GM12878 (cell line): ENCODE measurements around the gene SPRED3. TPM values are rescaled to one million over a fixed set of nuclear protein-coding genes. Genes with fewer than 3 reads are reported as not detected.

Experiments used
- ATAC-seq: fragments of 200-7000 bp; cut with Tn5 transposase; 3 replicates; pipeline ENCODE4 v1.9.1; 2020; ENCODE audit warnings: mild to moderate bottlenecking, moderate library complexity
- BruUV-seq: library from RNA; stranded (reverse); fragments of 400-500 nt; replicated peaks from 2 replicates; lab custom pipeline; 2021; lab: Mats Ljungman, UMichigan
- CTCF ChIA-PET: fragments of 300-600 bp; sonication (Branson Sonifier 250); formaldehyde crosslinking; extraction: SDS; loops from one replicate; lab custom pipeline; 2021; ENCODE audit warnings: inconsistent platforms; lab: Yijun Ruan, JAX
- POLR2A ChIA-PET: fragments of 350-600 bp; formaldehyde crosslinking; extraction: SDS; loops from one replicate; lab custom pipeline; 2021; ENCODE audit warnings: inconsistent platforms; lab: Charles Lee
- RAD21 ChIA-PET: fragments of 300-600 bp; sonication (Branson Sonifier 250); formaldehyde crosslinking; loops from one replicate; lab custom pipeline; 2023; ENCODE audit warnings: antibody characterized with exemption; ENCODE audit not compliant: unreplicated experiment; lab: Charles Lee
- SMC1A ChIA-PET: fragments of 300-600 bp; sonication (Branson Sonifier 250); formaldehyde crosslinking; loops from one replicate; lab custom pipeline; 2023; ENCODE audit not compliant: unreplicated experiment, uncharacterized antibody; lab: Charles Lee
- DNase-seq: peaks from one replicate; pipeline ENCODE4 v3.0.0-alpha.2; 2011; ENCODE audit warnings: low read depth, low spot score
- FAIRE-seq: peaks from 3 replicates; lab custom pipeline; 2011; peaks lifted over from hg19 to GRCh38; lab: Jason Lieb, UNC
- H2AFZ ChIP-seq: 2 replicates; pipeline ENCODE4 v1.6.0; 2011; ENCODE audit warnings: low read depth, low read length, control low read depth; ENCODE audit not compliant: control insufficient read depth
- H3K27ac ChIP-seq: 2 replicates; pipeline ENCODE4 v1.5.1; 2011; ENCODE audit warnings: control low read depth; ENCODE audit not compliant: control insufficient read depth, insufficient read depth
- H3K27me3 ChIP-seq, 2 experiments: replicated peaks in 1 of 2; 2 replicates each; pipeline versions ENCODE4 v1.6.0 to v1.6.1; 2011; ENCODE audit warnings: low read length in 1 of 2; ENCODE audit not compliant: control insufficient read depth in 2 of 2, insufficient read depth in 2 of 2
- H3K36me3 ChIP-seq, 2 experiments: 2 replicates each; pipeline ENCODE4 v1.5.1; 2011; ENCODE audit warnings: low read length in 1 of 2; ENCODE audit not compliant: control insufficient read depth in 2 of 2, insufficient read depth in 2 of 2
- H3K4me1 ChIP-seq: 2 replicates; pipeline ENCODE4 v1.6.1; 2011; ENCODE audit warnings: mild to moderate bottlenecking, low read length, moderate library complexity, mixed read lengths; ENCODE audit not compliant: control insufficient read depth, insufficient read depth
- H3K4me2 ChIP-seq: 2 replicates; pipeline ENCODE4 v1.6.0; 2011; ENCODE audit warnings: control low read depth; ENCODE audit not compliant: control insufficient read depth, insufficient read depth
- H3K4me3 ChIP-seq: fragments of 200-600 bp; sonication (generic); 2 replicates; pipeline ENCODE4 v1.5.1; 2016
- H3K79me2 ChIP-seq: 2 replicates; pipeline ENCODE4 v1.6.0; 2011; ENCODE audit warnings: low read length; ENCODE audit not compliant: control insufficient read depth, insufficient read depth
- H3K9ac ChIP-seq: 2 replicates; pipeline ENCODE4 v1.8.0; 2011; ENCODE audit warnings: low read length, control low read depth, mixed read lengths; ENCODE audit not compliant: control insufficient read depth, insufficient read depth
- H3K9me3 ChIP-seq: replicated peaks from 3 replicates; pipeline ENCODE4 v1.5.1; 2011; ENCODE audit warnings: mild to moderate bottlenecking, low read length; ENCODE audit not compliant: control insufficient read depth, insufficient read depth
- H4K20me1 ChIP-seq: 2 replicates; pipeline ENCODE4 v1.6.0; 2011; ENCODE audit not compliant: control insufficient read depth, insufficient read depth
- CUX1 ChIP-seq: IDR thresholded peaks from 2 replicates; pipeline ENCODE4 v1.6.1; 2012; ENCODE audit warnings: improper control_type of control experiment, low read depth, low read length; ENCODE audit not compliant: insufficient replicate concordance
- FOXK2 ChIP-seq: fragments of 450-650 bp; IDR thresholded peaks from 2 replicates; pipeline ENCODE4 v1.6.1; 2017; ENCODE audit warnings: mild to moderate bottlenecking, moderate library complexity
- HDAC6 ChIP-seq: fragments of 200-600 bp; sonication (generic); IDR thresholded peaks from one replicate; pipeline ENCODE4 v1.8.0; 2017; ENCODE audit warnings: antibody characterized with exemption; ENCODE audit not compliant: unreplicated experiment
- HSF1 ChIP-seq: fragments of 150-350 bp; IDR thresholded peaks from 2 replicates; pipeline ENCODE4 v1.6.1; 2014; ENCODE audit warnings: mild to moderate bottlenecking, low read depth, low read length
- MEF2B ChIP-seq: fragments of 450-650 bp; IDR thresholded peaks from 2 replicates; pipeline ENCODE4 v1.6.1; 2018; ENCODE audit warnings: mild to moderate bottlenecking, moderate library complexity; ENCODE audit not compliant: partially characterized antibody, poor library complexity, severe bottlenecking
- MYB ChIP-seq: fragments of 150-350 bp; IDR thresholded peaks from 2 replicates; pipeline ENCODE4 v1.6.1; 2014; ENCODE audit warnings: mild to moderate bottlenecking, low read depth, low read length, borderline replicate concordance
- SRF ChIP-seq, 2 experiments: IDR thresholded peaks; 2 replicates each; pipeline ENCODE4 v1.6.1; 2011; ENCODE audit warnings: low read depth in 2 of 2, low read length in 2 of 2, mild to moderate bottlenecking in 1 of 2, moderate library complexity in 1 of 2
- WGBS: methylation state at CpG from one replicate; pipeline ENCODE4 v1.1.6; 2016; ENCODE audit warnings: low lambda C conversion rate; ENCODE audit not compliant: insufficient replicate concordance, insufficient coverage; ENCODE audit errors: missing lambda C conversion rate; 5-methylcytosine and 5-hydroxymethylcytosine counted together
- in situ Hi-C: fragments of 300-500 bp; cut with MboI; formaldehyde crosslinking; loops from 9 replicates; pipeline ENCODE4 v1.14.3; 2018; ENCODE audit warnings: mixed read lengths
- intact Hi-C: fragments of 100-400 bp; cut with micrococcal nuclease; formaldehyde crosslinking; loops from one replicate; pipeline ENCODE4 v1.14.2; 2022; ENCODE audit not compliant: unreplicated experiment
- polyA plus RNA-seq, 11 experiments: library from polyadenylated mRNA; depleted of rRNA in 4 of 11; unstranded in 6 of 11; stranded (reverse) in 5 of 11; fragments of >200 nt; fragmentation: Nextera tagmentation in 4 of 11; fragmentation: Illumina TruSeq in 1 of 11; extraction: Ambion mirVana in 4 of 11; extraction: Trizol in 1 of 11; gene quantifications; 1 replicate in 1 of 11; 2 replicates in 10 of 11; pipeline versions ENCODE4 v1.2.1 to v1.2.3, GENCODE V29; 2011 to 2016; ENCODE audit warnings: inconsistent platforms in 2 of 11, missing spikeins in 2 of 11, low read depth in 1 of 11
- total RNA-seq, 4 experiments: library from RNA; depleted of rRNA in 3 of 4; stranded (reverse); fragments of >200 nt in 3 of 4; fragmentation: Illumina TruSeq in 1 of 4; extraction: Trizol in 1 of 4; gene quantifications; 2 replicates each; pipeline versions ENCODE4 v1.2.1 to v1.2.3, GENCODE V29; 2013 to 2021
- TF ChIP-seq, protein P1 (sequence below), 3 experiments: IDR thresholded peaks in 2 of 3; conservative IDR thresholded peaks in 1 of 3; 2 replicates each; pipeline ENCODE4 v1.5.1; 2011; ENCODE audit warnings: low read depth in 3 of 3, low read length in 3 of 3, mild to moderate bottlenecking in 3 of 3, control low read depth in 2 of 3, moderate library complexity in 2 of 3, inconsistent platforms in 1 of 3, mixed read lengths in 1 of 3; ENCODE audit not compliant: control insufficient read depth in 2 of 3, insufficient read depth in 1 of 3; ENCODE audit errors: extremely low read depth in 1 of 3
- TF ChIP-seq, protein P2 (sequence below): IDR thresholded peaks from 2 replicates; pipeline ENCODE4 v1.6.1; 2012; ENCODE audit warnings: low read length, inconsistent platforms

SPRED3 gene
- total and polyA plus RNA-seq, 10 of the 15 experiments (the other 5 are each of a cell fraction or from before 2014, with no cell fraction given), result 0.09 to 1.5 (median 0.31) TPM; not detected in 2

DNA sequence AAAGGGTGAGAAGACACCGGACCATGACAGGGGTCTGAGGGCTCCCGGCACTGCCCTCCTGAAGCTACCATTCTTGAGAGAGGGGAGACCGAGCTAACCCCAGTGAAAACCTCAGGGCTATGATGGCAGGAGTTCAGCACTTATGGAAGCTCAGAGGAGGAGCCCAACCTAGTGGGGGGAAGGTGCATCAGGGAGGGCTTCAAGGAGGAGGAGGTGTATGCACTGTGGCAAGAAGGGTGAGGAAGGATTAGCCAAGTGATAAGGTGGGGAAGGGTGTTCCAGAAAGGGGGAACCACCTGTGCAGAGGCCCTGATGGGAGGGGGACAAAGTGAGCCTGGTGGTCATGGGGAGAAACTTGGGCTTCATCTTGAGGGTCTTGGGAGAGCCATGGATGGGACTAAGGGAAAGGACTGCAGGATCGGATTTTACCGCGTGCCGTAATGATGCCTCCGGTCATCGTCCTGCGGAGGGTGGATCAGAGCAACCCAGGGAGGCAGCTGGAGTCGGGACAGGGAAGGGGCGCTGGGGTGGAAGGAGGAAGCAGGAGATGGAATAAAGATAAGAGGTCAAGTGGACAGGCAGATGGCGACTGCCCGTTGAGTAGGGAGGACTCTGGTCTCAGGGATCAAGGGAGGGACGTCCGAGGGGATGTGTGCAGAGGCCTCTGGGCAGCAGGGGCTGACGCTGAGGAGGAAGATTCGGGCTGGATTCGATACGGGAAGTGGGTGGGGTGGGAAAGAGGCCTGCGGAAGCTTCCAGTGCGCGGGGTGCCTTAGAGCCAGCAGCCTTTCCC, 27.5 kb upstream of the SPRED3 start (continued):
- TF ChIP-seq CUX1, result no peak
- TF ChIP-seq HSF1, result no peak

DNA sequence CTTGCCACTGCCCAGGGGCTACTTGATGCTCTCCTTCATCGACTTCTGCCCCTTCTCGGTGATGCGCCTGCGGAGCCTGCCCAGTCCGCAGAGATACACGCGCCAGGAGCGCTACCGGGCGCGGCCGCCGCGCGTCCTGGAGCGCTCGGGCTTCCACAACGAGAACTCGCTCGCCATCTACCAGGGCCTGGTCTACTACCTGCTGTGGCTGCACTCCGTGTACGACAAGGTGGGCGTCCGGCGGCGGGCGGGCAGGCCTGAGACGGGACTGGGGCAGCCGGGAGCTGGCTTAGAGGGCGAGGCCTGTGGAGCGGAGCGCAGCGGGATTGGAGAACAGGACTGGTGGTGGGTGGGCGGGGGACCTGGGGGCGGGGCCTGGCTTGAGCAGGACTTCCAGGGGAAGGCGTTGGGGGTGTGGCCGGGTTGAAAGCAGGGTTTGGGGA, 26.8 kb upstream of the SPRED3 start:
- no peak overlapping the region; the same call in 1 of the 2 replicates for H3K9ac ChIP-seq
- peak overlapping the region; percentile 95 for H3K4me2 ChIP-seq
- ATAC-seq (peak; percentile 82), DNase-seq (no peak), FAIRE-seq (no peak)
- SMC1A ChIA-PET, result no interaction called here
- no peak overlapping the region for H3K27ac ChIP-seq
- 7% methylated on average over 29 of the region's 37 CpGs for WGBS
- no TSS peak for BruUV-seq
- no peaks in the 10 kb centered on the region for H3K36me3 ChIP-seq
- peak overlapping the region; percentile 71; the same call in 1 of the 2 replicates for H3K4me3 ChIP-seq
- no peaks in the 10 kb centered on the region for H3K79me2 ChIP-seq
- H3K9me3 ChIP-seq, result no peaks in the 10 kb centered on the region
- RAD21 ChIA-PET, result no interaction called here
- POLR2A ChIA-PET, result no interaction called here
- peaks cover 0 to 2% of the 10 kb centered on the region in 2 experiments; a peak in 3 of 4 replicates for H3K27me3 ChIP-seq
- H4K20me1 ChIP-seq, result no peaks in the 10 kb centered on the region
- intact Hi-C loops, result no loop called here
- in situ Hi-C loops, result no loop called here
- H3K4me1 ChIP-seq, result no peaks in the 10 kb centered on the region; the same call in 1 of the 2 replicates
- CTCF ChIA-PET, result no interaction called here
- H2AFZ ChIP-seq, result peak overlapping the region; percentile 77
- TF ChIP-seq HDAC6 (peak; percentile 31), MYB (no peak), FOXK2 (no peak), SRF (IDR thresholded peaks at IDR 0.05; ENCODE audit: low read depth in 2 of 2, low read length in 2 of 2) (no peak), MEF2B (no peak)
- TF ChIP-seq, protein P1, sequence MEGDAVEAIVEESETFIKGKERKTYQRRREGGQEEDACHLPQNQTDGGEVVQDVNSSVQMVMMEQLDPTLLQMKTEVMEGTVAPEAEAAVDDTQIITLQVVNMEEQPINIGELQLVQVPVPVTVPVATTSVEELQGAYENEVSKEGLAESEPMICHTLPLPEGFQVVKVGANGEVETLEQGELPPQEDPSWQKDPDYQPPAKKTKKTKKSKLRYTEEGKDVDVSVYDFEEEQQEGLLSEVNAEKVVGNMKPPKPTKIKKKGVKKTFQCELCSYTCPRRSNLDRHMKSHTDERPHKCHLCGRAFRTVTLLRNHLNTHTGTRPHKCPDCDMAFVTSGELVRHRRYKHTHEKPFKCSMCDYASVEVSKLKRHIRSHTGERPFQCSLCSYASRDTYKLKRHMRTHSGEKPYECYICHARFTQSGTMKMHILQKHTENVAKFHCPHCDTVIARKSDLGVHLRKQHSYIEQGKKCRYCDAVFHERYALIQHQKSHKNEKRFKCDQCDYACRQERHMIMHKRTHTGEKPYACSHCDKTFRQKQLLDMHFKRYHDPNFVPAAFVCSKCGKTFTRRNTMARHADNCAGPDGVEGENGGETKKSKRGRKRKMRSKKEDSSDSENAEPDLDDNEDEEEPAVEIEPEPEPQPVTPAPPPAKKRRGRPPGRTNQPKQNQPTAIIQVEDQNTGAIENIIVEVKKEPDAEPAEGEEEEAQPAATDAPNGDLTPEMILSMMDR (IDR thresholded peaks at IDR 0.05 in 2 of 3, conservative IDR thresholded peaks at IDR 0.05 in 1 of 3; ENCODE audit: control insufficient read depth in 2 of 3, extremely low read depth in 1 of 3, insufficient read depth in 1 of 3, low read depth in 3 of 3, low read length in 3 of 3), result peak in 2 of 3 experiments; percentile 9 to 15; a peak in 1 of 6 replicates
- TF ChIP-seq, protein P2, sequence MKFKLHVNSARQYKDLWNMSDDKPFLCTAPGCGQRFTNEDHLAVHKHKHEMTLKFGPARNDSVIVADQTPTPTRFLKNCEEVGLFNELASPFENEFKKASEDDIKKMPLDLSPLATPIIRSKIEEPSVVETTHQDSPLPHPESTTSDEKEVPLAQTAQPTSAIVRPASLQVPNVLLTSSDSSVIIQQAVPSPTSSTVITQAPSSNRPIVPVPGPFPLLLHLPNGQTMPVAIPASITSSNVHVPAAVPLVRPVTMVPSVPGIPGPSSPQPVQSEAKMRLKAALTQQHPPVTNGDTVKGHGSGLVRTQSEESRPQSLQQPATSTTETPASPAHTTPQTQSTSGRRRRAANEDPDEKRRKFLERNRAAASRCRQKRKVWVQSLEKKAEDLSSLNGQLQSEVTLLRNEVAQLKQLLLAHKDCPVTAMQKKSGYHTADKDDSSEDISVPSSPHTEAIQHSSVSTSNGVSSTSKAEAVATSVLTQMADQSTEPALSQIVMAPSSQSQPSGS, result no peak
